Esophagus muscularis mucosa (tissue), 4 donors: ENCODE data around the gene NFRKB. TPM values are rescaled to one million over a fixed set of nuclear protein-coding genes. Genes with fewer than 3 reads are reported as not detected.

Experiments used
- DNase-seq: peaks from one replicate; pipeline ENCODE4 v3.0.0-alpha.2; 2017; ENCODE audit errors: extremely low spot score
- H3K27ac ChIP-seq, 4 donors: fragments of 200-600 bp; sonication (generic); replicated peaks in 1 of 4; 1 replicate in 3 of 4; 2 replicates in 1 of 4; pipeline ENCODE4 v1.5.1; 2016 to 2019; ENCODE audit warnings: mild to moderate bottlenecking in 1 of 4
- H3K27me3 ChIP-seq, 4 donors: fragments of 200-600 bp; sonication (generic); one replicate each; pipeline versions ENCODE4 v1.5.1 to v1.6.0; 2016 to 2019
- H3K36me3 ChIP-seq, 4 donors: fragments of 200-600 bp; sonication (generic); one replicate each; pipeline ENCODE4 v1.5.1; 2016 to 2019
- H3K4me1 ChIP-seq, 4 donors: fragments of 200-600 bp; sonication (generic); one replicate each; pipeline ENCODE4 v1.5.1; 2016 to 2019
- H3K4me3 ChIP-seq, 4 donors: fragments of 200-600 bp; sonication (generic); 1 replicate in 2 of 4; 2 replicates in 2 of 4; pipeline ENCODE4 v1.5.1; 2016 to 2019; ENCODE audit warnings: mild to moderate bottlenecking in 4 of 4, moderate library complexity in 1 of 4
- H3K9me3 ChIP-seq, 4 donors: fragments of 200-600 bp; sonication (generic); 1 replicate in 3 of 4; 2 replicates in 1 of 4; pipeline ENCODE4 v1.5.1; 2016 to 2019
- CTCF ChIP-seq, 3 experiments: fragments of 200-600 bp in 2 of 3; fragments of 450-650 bp in 1 of 3; sonication (generic) in 2 of 3; IDR thresholded peaks; one replicate each; pipeline ENCODE4 v1.5.1; 2017 to 2019; ENCODE audit warnings: antibody characterized with exemption in 3 of 3, mild to moderate bottlenecking in 2 of 3, moderate library complexity in 1 of 3
- EP300 ChIP-seq: sonication (generic); formaldehyde crosslinking; IDR thresholded peaks from one replicate; pipeline ENCODE4 v1.6.1; 2017; ENCODE audit warnings: antibody characterized with exemption
- POLR2A ChIP-seq: fragments of 450-650 bp; IDR thresholded peaks from one replicate; pipeline ENCODE4 v1.6.1; 2017; ENCODE audit warnings: antibody characterized with exemption, moderate library complexity, mild to moderate bottlenecking, low read depth
- POLR2AphosphoS5 ChIP-seq, 2 donors: sonication (generic); formaldehyde crosslinking; IDR thresholded peaks; one replicate each; pipeline ENCODE4 v1.6.1; 2017; ENCODE audit warnings: antibody characterized with exemption in 2 of 2
- WGBS: methylation state at CpG from one replicate; pipeline ENCODE4 v1.1.5; 2018; 5-methylcytosine and 5-hydroxymethylcytosine counted together
- intact Hi-C: fragments of 100-400 bp; cut with DNase I; formaldehyde crosslinking; loops from one replicate; pipeline ENCODE4 v1.15.1; 2023
- total RNA-seq, 4 donors: library from RNA; depleted of rRNA; stranded (reverse); fragments of >200 nt; gene quantifications; one replicate each; pipeline versions ENCODE4 v1.1.0 to v1.2.1, GENCODE V29; 2016

NFRKB gene
- total RNA-seq, 4 donors from 2014 or later = 15.0 to 33.5 (median 27.5) TPM

- peaks cover 0 to 6% (median 0%) of the 10 kb centered on the region in 4 donors for H3K4me1 ChIP-seq
- intact Hi-C loops = no loop called here
- H3K27me3 ChIP-seq = no peaks in the 10 kb centered on the region
- no peak for TF ChIP-seq CTCF (IDR thresholded peaks at IDR 0.05)
- TF ChIP-seq EP300 = no peak
- DNase-seq = no peak
- no peak overlapping the region for H3K27ac ChIP-seq
- H3K36me3 ChIP-seq = peaks cover 46 to 94% (median 83%) of the 10 kb centered on the region in 4 donors
- H3K4me3 ChIP-seq = no peak overlapping the region
- no peaks in the 10 kb centered on the region for H3K9me3 ChIP-seq
- 85% methylated on average over 5 of the region's 5 CpGs for WGBS
Observed at GRCh38 chr11:129888451-129888850, 6.9 kb downstream of the NFRKB start.

GRCh38 chr11:129885381-129885780 lies 10.0 kb downstream of the NFRKB start:
- no peak overlapping the region for H3K4me3 ChIP-seq
- 96% methylated on average over 12 of the region's 12 CpGs for WGBS
- H3K27me3 ChIP-seq = no peaks in the 10 kb centered on the region
- TF ChIP-seq POLR2A (no peak), EP300 (no peak), POLR2AphosphoS5 (IDR thresholded peaks at IDR 0.05) (no peak), CTCF (IDR thresholded peaks at IDR 0.05) (no peak)
- H3K4me1 ChIP-seq = no peaks in the 10 kb centered on the region
- H3K36me3 ChIP-seq = peaks cover 76 to 100% (median 99%) of the 10 kb centered on the region in 4 donors
- H3K27ac ChIP-seq = no peak overlapping the region
- no peak for DNase-seq
- H3K9me3 ChIP-seq = no peaks in the 10 kb centered on the region
- intact Hi-C loops = no loop called here

- Histone ChIP-seq H3K4me3 (no peak overlapping the region), H3K27me3 (no peaks in the 10 kb centered on the region), H3K27ac (no peak overlapping the region), H3K36me3 (peaks cover 75 to 100% (median 100%) of the 10 kb centered on the region in 4 donors), H3K4me1 (no peaks in the 10 kb centered on the region), H3K9me3 (no peaks in the 10 kb centered on the region)
- no peak for DNase-seq
- intact Hi-C loops = no loop called here
- no peak for TF ChIP-seq POLR2A
- no peak for TF ChIP-seq CTCF (IDR thresholded peaks at IDR 0.05)
- no peak for TF ChIP-seq POLR2AphosphoS5 (IDR thresholded peaks at IDR 0.05)
- no peak for TF ChIP-seq EP300
- WGBS = 95% methylated on average over 8 of the region's 8 CpGs
Observed at GRCh38 chr11:129884581-129884980, 10.8 kb downstream of the NFRKB start.

GRCh38 chr11:129881570-129882170 lies 13.7 kb downstream of the NFRKB start:
- 74% methylated on average over 9 of the region's 9 CpGs for WGBS
- Histone ChIP-seq H3K36me3 (peaks cover 78 to 100% (median 100%) of the 10 kb centered on the region in 4 donors), H3K9me3 (no peaks in the 10 kb centered on the region)

More at GRCh38 chr11:129881570-129882170, 13.7 kb downstream of the NFRKB start:
- intact Hi-C loops = no loop called here
- Histone ChIP-seq H3K27me3 (no peaks in the 10 kb centered on the region), H3K4me1 (no peaks in the 10 kb centered on the region), H3K27ac (no peak overlapping the region), H3K4me3 (no peak overlapping the region)
- DNase-seq = no peak
- TF ChIP-seq EP300 (no peak), POLR2AphosphoS5 (IDR thresholded peaks at IDR 0.05) (no peak), POLR2A (no peak), CTCF (IDR thresholded peaks at IDR 0.05) (peak in 1 of 3 experiments; percentile 32)
